HG03039 (cell line): ENCODE measurements around the gene BIN1.

Source experiments
- ATAC-seq: cut with Tn5 transposase; IDR thresholded peaks from one replicate; pipeline ENCODE4 v1.9.1; 2021; ENCODE audit warnings: mild to moderate bottlenecking, moderate library complexity; ENCODE audit not compliant: unreplicated experiment

BIN1 gene

GRCh38 chr2:127076290-127076689, 30.7 kb downstream of the BIN1 start:
- no peak for ATAC-seq

- no peak for ATAC-seq
These were observed 31.1 kb downstream of the BIN1 start for GRCh38 chr2:127075821-127076220.

- no peak for ATAC-seq
These were observed 32.0 kb downstream of the BIN1 start for GRCh38 chr2:127074936-127075335.

DNA sequence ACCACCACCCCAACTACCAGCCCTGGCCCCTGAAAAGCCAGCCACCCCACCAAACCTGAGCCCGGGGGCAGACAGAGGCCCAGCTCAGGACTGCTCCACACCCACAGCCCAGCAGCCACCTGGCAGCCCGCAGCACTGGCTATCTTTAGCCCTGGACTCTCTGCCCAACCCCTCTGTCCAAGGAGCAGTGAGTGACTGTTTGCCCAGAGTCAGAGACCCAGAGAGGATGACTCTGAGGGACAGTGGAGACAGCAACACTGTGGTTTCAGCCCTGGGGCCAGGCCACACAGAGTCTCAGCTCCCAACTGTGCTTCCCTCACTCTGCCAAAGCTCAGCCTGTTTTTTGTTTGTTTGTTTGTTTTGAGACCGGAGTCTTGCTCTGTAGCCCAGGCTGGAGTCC, 32.6 kb downstream of the BIN1 start:
- ATAC-seq, result no peak

DNA sequence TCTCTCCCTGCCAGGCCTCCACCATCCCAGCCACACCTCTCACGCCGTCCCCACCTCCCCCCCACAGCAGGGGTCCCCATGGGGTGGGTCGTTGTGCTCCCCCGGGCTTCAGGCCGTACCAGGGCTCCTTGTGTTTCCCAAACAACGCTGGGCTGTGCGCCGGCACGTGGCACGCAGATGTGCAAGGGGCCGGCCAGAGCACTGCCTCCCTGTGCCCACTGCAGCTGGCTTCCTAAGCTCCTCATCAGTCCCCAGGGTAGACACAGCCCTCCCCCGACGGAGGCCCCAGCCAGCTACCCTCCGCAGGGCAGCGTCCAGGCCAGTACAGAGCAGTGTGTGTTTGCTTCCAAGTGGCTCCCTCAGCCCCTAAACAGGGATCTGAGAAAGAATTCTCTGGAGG, 34.0 kb downstream of the BIN1 start:
- ATAC-seq, result no peak

DNA sequence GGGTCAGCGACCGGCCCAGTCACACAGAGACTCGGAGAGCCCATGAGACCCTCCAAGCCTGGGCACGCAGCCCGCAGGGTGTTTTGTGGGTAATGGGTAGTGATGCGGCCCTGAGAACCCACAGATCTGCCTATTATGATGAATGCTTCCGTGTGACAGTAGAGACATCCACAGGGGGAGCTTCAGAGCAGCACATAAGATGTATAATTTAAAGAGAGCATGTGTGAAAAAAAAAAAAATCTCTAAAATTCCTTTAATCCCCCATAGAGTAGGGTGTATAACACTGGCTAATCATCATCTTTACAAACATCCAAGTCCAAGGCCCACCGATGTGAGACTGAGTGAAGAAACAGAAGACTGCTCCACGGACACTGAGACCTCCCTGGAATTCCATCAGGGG, 34.6 kb downstream of the BIN1 start:
- ATAC-seq, result no peak

DNA sequence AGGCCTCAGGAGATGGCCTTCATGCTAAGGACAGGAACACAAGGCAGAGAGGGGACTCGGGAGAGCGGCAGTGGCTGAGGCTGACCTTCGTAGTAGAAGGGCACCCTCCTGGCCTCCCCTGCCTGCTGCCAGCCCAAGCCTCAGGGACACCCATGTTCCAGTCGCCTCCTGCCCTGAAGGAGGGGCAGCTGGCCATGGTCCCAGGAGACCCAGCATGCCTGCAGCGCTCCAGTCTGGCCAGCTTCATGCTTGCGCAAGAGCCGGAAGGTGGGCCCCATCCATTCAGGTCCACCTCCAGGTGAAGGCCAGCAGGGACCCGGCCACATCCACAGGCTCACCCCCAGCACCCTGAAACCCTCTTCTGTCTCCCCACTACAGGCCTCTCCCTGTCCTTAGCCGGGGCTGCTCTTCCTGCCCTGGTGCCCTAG, 35.0 kb downstream of the BIN1 start:
- no peak for ATAC-seq

GRCh38 chr2:127070221-127070620, 36.7 kb downstream of the BIN1 start:
- ATAC-seq, result no peak

GRCh38 chr2:127069536-127069935, 37.4 kb downstream of the BIN1 start:
- no peak for ATAC-seq

GRCh38 chr2:127069003-127069402, 38.0 kb downstream of the BIN1 start:
- ATAC-seq, result no peak

GRCh38 chr2:127068351-127068741, 38.6 kb downstream of the BIN1 start:
- no peak for ATAC-seq

- ATAC-seq, result no peak
These were observed 39.2 kb downstream of the BIN1 start for GRCh38 chr2:127067620-127068350.

GRCh38 chr2:127066942-127067341, 40.0 kb downstream of the BIN1 start:
- ATAC-seq, result no peak

GRCh38 chr2:127065940-127066318, 41.0 kb downstream of the BIN1 start:
- ATAC-seq, result no peak

DNA sequence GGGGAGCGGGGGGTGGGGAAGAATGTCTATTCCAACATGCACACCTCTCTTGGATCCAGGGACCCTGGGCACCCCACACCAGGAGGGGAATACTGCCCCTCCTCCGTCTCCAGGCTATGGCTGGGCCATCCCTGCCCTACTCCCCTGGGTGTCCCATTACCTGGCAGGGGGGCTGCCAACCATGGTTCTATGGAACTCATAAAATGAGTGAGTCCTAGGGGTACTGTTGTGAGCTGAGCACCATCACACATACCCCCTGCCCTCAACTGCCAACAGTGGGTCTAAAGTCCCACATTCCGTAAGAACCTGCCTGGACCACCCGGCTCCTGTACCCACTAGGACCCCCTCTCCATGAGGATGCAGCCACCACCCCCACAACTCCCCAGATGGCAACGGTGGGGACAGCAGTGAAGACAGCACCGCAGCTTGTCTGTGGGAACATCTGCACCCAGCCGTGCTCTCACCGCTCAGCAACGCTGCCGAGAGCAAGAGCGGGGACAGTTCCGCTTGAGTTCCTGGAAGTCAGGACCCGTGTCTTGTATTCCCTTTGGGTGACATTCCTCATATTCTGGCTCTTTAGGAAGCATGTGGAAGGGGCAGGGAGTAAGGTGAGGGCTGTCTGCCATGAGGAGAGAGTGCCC, 41.5 kb downstream of the BIN1 start:
- ATAC-seq, result no peak

- peak; percentile 87 for ATAC-seq
These were observed 42.2 kb downstream of the BIN1 start for GRCh38 chr2:127064642-127065250.

DNA sequence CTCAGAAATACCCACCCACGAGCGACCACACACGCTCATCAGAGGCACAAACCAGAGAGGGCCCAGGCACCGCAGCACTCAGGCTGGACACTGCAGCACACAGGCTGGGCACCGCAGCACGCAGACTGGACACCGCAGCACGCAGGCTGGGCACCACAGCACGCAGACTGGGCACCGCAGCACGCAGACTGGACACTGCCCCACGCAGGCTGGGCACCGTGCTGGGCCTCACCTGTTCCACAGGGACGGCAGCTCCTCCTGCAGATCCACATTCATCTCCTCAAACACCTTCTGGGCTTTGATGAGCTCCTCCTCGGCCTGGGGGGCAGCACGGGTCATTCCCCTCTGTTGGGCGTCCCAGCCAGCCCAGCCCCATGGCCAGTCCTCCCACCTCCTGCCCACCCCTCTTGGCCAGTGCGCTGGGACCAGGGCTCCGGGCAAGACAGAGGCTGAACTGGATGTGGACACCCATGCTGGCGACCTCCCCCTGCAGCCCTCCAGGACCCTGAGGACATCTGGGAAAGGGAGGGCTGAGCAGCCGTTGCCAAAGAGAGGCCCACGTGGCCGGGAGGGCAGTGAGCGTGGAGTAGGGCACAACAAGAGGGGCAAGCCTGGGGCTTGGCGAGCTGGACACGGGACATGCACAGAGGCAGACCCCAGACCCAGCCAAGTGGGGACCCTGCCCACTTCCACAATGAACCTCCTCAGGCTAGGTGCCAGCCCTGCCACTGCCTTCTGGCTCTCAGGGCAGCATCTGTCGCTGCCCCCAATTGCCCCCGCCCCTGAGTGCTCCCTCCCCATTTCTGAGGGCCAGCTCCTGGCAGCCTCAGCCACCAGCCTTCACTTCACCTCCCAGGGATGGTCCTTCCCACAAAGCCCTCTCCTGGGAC, 43.0 kb downstream of the BIN1 start:
- ATAC-seq, result no peak

GRCh38 chr2:127061375-127062273, 45.3 kb downstream of the BIN1 start:
- ATAC-seq, result no peak

- no peak for ATAC-seq
These were observed 46.5 kb downstream of the BIN1 start for GRCh38 chr2:127060264-127060945.

DNA sequence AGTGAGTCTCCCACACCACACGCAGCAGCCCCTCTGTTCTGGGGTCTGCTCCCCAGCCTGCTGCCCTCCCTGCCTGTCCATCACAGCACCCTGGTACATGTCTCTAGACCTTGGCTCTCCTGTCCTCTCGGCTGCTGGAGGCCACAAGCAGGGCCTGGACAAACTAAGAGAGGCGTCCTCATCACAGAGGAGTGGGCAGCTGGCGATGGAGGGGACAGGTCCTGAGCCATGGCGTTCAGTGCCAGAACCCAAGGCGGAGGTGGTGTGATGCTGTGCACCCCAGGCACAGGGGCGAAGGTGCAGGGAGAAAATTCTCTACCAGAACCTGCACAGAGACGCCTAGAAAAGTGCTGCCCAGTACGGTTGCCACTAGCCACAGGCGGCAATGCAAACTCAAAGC, 47.4 kb downstream of the BIN1 start:
- ATAC-seq, result no peak
